SU-DHL-6 (cell line): ENCODE results near the gene TNFAIP8L1.

Source experiments
- EZH2phosphoT487 ChIP-seq: fragments of 200-600 bp; sonication (generic), shearing (Covaris generic); conservative IDR thresholded peaks from 2 replicates; pipeline ENCODE4 v1.6.1; 2018; ENCODE audit warnings: mild to moderate bottlenecking, antibody characterized with exemption, low read length, moderate library complexity, mixed read lengths
- TF ChIP-seq, protein P1 (sequence below): fragments of 200-600 bp; sonication (generic); IDR thresholded peaks from one replicate; pipeline ENCODE4 v1.5.1; 2017; ENCODE audit warnings: antibody characterized with exemption, mild to moderate bottlenecking, low read length, moderate library complexity; ENCODE audit not compliant: insufficient read depth, poor library complexity, severe bottlenecking

DNA sequence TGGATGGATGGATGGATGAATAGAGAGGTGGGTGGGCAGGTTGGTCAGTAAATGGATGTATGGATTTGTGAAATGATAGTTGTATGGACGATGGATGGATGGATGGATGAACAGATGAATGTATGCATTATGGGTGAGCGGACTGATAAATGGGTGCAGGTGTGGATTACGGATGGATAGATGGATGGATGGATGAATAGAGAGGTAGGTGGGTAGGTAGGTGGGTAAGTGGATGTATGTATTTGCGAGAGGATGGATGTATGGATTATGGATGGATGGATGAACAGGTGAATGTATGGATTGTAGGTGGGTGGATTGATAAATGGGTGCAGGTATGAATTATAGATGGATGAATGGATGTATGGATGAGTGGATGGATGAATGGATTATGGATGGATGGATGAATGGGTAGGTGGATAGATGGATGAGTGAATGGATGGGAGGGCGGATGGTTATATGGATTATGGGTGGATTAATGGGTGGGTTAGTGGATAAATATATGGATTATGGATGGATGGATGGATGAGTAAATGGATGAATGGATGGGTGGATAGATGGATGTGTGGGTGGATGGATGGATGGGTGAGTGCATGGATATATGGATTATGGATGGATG lies 37.0 kb upstream of the TNFAIP8L1 start:
- TF ChIP-seq EZH2phosphoT487: no peak
- TF ChIP-seq, protein P1, sequence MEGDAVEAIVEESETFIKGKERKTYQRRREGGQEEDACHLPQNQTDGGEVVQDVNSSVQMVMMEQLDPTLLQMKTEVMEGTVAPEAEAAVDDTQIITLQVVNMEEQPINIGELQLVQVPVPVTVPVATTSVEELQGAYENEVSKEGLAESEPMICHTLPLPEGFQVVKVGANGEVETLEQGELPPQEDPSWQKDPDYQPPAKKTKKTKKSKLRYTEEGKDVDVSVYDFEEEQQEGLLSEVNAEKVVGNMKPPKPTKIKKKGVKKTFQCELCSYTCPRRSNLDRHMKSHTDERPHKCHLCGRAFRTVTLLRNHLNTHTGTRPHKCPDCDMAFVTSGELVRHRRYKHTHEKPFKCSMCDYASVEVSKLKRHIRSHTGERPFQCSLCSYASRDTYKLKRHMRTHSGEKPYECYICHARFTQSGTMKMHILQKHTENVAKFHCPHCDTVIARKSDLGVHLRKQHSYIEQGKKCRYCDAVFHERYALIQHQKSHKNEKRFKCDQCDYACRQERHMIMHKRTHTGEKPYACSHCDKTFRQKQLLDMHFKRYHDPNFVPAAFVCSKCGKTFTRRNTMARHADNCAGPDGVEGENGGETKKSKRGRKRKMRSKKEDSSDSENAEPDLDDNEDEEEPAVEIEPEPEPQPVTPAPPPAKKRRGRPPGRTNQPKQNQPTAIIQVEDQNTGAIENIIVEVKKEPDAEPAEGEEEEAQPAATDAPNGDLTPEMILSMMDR: no peak
